Measurements from ENCODE around the gene ANKS1A.

- TF ChIP-seq POLR2A (IDR thresholded peaks at IDR 0.05): no peak
- no peak for TF ChIP-seq CTCF (IDR thresholded peaks at IDR 0.05)
Measured at GRCh38 chr6:35021004-35021403, 131.9 kb downstream of the ANKS1A start.

Data from ovary (tissue), 3 donors.